HG03565 (cell line): Measurements from ENCODE around the gene STEAP4.

Experiments used
- ATAC-seq: cut with Tn5 transposase; IDR thresholded peaks from one replicate; pipeline ENCODE4 v1.9.1; 2021; ENCODE audit warnings: mild to moderate bottlenecking, moderate library complexity; ENCODE audit not compliant: unreplicated experiment

The STEAP4 gene

DNA sequence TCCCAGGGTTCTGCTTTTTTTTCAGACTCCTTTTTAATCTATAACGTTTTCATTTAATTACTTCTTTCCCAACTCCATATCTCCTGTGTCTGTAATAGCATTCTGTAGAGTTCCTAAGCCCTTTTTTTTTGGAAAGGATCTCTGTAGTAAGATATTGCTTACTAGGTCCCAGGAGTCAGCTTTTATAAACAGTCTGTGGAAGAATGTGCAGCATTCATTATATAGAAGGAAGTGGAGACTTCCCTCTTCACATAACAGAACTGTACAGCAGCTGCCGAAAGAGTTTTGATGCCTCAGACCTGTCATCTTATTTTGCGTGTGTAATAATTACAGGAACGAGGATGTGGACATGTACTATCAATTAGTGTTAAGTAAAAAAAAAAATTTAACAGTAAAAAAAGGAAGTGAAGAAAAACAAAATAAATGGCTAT, 7.4 kb upstream of the STEAP4 start:
- ATAC-seq = no peak

DNA sequence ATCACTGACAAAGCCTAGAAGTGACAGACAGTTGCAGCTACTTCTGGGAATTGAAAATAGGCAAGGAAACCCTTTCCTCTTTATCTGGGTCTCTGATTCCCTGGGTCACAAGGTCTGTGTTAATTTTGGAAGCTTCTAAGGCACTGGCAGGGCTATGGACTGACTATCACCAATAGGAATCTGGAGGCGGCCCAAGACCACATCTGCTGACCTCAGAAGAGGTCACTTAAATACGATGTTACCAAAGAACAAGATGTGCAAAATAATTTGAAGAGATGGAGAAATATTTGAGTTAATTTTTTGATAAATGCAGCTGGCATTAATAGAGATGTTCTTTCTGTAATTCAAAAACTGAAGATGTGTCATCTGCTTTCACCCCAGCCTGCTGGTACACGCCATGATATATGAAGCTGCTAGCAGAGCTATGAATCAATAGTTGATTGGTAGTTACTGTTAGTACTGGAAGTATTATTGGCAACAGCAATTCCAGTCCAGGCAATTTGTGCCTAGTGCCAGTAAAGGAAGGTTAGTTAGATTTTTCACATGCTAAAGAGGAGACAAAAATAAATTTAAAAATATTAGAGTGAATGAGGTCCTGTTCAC, 5.5 kb upstream of the STEAP4 start:
- ATAC-seq = no peak

GRCh38 chr7:88311675-88312036, 5.0 kb upstream of the STEAP4 start:
- no peak for ATAC-seq

GRCh38 chr7:88310956-88311674, 4.4 kb upstream of the STEAP4 start:
- no peak for ATAC-seq

GRCh38 chr7:88309819-88310218, 3.1 kb upstream of the STEAP4 start:
- no peak for ATAC-seq

GRCh38 chr7:88307823-88308222, 1.1 kb upstream of the STEAP4 start:
- ATAC-seq = no peak

DNA sequence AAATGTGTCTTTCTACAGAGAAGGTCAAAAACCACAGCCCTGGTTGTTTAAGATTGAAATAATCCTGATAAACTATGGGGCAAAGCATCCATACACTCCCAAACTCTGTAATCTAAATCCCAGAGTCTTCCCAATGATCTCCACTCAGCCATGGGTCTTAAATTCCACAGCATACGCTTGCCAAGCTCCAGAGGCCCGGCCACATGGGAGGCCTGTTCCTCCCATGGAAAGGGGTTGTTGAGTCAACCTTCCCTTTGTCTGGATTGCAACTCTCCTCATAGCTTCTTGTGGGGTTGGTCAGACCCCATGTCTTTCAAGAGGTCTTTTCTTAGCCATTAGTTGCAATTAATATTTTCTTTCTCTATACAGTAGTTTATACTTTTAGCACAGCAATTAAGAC, 718 bp upstream of the STEAP4 start:
- ATAC-seq = no peak

DNA sequence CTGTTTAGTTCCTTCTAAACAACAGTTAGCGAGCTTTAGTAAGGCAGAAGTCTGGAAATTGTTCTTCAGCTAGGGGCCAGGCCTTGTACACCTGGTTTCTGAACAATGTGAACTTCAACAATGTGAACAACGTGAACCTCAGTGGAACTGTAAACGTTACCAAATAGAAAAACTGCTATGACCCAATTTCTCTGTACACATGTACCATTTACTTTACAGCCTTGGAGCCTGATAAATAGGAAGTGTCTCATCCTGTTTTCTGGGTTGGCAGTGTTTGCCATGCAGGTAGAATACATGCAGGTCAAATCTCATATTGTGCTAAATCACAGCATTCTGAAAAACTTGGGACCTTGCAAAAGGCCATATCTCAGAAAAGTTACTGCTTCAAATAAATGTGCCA, 1.6 kb downstream of the STEAP4 start:
- no peak for ATAC-seq

DNA sequence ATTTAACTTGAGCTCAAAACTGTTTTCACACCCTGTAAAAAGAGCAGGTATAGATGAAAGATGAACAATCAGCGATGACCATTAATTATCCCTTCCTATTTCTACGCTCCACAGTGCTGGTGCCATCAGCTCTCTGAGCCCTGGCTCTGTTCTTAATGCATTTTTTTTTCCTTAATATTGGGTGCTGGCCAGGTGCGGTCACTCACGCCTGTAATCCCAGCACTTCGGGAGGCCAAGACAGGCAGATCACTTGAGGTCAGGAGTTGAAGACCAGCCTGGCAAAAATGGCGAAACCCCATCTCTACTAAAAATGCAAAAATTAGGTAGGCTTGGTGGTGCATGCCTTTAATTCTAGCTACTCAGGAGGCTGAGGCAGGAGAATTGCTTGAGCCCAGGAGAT, 4.2 kb downstream of the STEAP4 start:
- ATAC-seq = no peak

DNA sequence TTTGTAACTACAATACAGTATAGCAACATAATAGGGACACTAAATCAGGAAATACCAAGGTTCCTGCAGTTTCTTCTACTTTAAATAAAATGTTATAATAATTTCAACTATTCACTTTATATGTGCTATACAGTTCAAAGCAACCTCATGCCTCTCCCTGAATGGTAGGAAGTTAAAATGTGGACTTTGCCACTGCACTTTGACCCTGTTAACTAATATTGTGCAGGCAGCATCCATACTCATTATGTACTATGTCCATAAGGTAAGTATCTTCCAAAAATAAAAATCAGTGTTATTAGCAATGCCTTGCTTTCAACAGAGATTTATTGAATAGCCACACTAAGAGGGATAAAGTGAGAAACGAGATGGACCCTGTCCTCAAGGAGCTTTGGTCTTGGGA, 4.8 kb downstream of the STEAP4 start:
- ATAC-seq = no peak

DNA sequence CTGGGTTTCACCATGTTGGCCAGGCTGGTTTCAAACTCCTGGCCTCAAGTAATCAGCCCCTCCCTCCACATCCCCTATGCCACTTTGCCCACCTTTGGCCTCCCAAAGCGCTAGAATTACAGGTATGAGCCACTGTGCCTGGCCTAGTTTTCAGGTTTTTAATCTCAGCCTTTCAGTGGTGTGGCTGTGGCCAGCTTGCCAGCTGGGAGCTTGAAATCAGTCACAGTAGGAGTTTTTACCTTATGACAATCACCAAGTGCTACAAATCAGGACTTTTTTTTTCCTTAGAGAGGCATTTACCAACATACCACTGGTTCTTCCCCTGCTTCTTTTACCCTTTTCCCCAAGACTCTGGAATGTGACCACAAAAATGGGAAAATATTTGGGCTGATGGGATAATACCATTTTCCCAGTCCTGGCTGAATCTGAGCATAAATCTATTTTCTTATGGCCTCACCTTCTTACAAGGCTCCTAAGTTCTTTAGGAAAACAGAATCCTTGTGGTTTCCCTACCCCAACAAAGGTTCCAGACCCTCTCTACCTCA, 6.2 kb downstream of the STEAP4 start:
- ATAC-seq = no peak

DNA sequence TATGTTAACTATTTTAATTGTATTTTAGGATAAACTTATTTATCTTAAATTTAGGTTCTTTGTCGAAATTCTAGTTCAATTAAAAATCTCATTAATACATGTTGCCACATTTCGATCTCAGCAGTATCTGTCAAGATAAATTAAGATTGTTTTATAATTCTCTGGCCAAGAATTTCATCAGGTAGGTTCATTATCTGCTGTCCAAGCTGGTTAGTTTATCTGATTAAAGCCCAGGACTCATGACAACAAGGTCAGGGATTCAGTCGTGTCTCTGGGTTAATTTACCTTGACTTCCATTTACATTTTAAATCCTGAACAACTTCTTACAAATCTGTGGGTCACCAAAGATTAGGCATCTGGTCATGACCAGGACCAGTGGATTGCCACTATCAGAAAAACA, 7.6 kb downstream of the STEAP4 start:
- ATAC-seq = no peak

- ATAC-seq = no peak
Observed at GRCh38 chr7:88293866-88294265, 12.8 kb downstream of the STEAP4 start.

DNA sequence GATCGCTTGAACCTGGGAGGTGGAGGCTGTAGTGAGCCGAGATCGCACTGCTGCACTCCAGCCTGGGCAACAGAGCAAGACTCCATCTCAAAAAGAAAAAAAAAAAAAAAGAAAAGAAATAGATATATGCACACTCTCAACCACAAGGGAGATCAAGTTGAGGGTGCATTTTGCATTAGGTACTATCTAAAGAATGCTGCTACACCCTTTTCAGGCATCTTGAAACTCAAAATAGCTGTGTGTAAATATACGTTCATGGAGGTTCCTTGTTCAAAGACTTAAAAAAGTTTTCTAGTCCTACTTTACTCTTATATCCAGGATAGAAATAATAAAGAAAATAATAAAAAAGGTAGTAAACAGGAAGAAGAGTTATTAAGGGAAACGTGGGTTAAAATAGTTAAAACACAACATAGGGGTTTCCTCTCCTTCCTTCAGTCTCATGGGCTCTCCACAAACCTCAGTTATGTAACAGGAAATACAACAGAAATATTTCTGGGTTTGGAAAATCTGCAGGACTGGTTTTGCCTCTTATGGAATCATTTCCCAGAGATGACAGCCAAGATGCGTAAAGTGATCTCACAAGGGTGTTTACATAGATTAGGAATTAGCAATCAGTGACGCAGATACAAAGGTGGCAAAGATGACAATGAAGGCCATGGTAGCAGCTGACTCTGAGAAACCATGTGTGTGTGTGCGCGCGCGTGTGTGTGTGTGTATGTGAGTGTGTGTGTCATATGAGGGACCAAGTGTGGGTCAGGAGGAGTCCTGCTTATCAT, 15.1 kb downstream of the STEAP4 start:
- ATAC-seq = no peak

DNA sequence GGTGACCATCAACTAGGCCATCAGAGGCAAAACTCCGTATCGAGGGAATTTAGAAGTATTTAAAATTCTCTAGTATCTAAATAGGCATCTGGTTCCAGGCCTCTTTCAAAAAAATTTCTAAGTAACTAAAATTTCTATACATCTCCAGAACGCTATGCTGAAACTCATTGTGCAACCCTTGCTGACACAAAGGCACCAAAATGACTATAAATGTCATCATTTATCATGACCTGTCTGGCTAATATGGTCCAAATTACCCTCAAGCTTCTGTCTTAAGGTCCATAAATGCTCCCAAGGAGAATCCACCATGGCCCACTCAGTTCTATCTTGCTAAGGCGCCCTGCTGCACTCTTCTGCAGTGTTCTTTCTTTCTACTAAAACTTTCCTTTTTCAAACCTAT, 16.2 kb downstream of the STEAP4 start:
- no peak for ATAC-seq

GRCh38 chr7:88289564-88290025, 17.1 kb downstream of the STEAP4 start:
- no peak for ATAC-seq

DNA sequence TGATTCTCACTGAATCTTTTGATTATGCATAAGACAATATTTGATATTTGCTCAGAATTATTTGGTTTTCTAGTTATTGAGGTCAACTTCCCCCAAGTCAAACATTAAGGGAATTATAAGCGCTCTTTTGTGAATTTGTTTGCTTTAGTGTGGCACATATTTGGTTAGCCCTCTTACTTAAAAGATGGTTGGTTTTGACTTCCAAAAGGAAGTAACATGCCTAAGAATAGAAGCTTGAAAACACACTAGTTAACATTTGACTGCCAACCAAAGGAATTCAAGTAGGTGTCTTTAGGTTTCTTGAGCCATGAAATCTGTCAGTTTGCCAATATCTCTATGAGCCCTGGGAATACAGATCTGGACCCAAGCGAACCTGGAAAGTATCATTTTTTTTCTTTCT, 24.9 kb downstream of the STEAP4 start:
- ATAC-seq = no peak

- ATAC-seq = no peak
Observed at GRCh38 chr7:88280801-88281200, 25.9 kb downstream of the STEAP4 start.

DNA sequence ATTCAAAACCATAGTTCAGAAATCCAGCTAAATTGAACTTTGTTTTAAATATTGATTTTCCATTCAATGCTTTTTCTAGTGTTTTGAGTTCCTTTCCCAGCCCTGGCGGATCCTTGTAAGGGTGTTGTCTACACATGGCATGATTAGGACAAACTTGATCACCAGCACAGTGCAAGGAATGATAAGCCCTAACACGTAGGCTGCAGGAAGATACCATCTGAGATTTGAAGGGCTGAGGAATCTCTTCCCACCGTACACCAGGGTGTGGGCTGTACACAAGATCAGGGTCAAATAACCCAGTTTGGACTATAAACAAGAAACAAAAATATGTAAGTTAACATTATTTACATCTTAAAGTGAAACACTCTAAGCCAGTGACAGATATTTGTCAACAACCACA, 27.4 kb downstream of the STEAP4 start:
- ATAC-seq = no peak

DNA sequence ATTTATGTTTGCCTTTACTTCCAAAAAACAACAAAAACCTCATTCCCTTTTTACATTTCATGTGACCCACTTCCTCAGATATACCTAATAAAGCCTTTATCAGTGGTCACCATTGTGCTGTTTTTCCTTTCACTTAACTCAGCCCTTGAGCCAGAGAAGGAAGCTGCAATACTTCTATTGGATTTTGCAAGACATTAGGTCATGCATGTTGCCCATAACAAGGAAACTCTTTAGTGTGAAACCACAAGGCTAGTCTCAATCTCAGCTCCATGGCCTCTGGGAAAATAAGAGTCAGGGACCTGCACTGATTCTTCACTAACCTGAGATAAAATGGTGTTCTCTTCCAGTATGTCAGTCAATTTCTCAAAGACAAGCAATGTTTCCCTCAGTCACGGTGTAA, 27.8 kb downstream of the STEAP4 start:
- no peak for ATAC-seq

DNA sequence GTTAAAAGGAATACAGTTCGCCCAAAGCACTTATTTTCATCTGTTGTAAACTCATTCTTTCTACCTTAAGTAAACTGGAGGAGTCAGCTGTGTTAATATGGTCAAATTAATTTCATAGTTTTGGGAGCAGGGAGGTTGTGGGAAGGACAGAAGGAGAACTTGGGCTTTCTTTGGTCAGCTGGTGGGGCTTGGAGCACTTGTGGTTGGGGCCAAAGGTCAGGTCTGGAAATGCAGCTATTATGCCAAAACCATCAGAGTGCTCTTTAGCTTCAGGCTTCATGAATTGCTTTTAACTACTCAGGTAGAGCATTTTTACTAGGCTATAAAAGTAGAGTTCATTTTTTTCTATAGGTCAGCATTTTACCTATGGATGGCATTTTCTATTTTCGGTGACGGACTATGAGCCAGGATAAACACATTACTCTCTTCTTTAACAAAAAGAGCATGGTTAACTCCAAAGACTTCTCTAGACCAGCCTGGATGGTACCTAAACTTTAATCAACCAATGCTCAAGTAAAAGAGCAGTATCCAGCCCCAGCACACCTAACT, 30.0 kb downstream of the STEAP4 start:
- no peak for ATAC-seq
